PC-3 (cell line): Measurements from ENCODE around the gene RANBP3L. TPM values are rescaled to one million over a fixed set of nuclear protein-coding genes. Genes with fewer than 3 reads are reported as not detected.
A peak's percentile ranks its signal among the peaks of the same experiment; 100 is the strongest.

Experiments used
- ATAC-seq: fragments of 200-7000 bp; cut with Tn5 transposase; 2 replicates; pipeline ENCODE4 v1.9.1; 2020; ENCODE audit warnings: mild to moderate bottlenecking, moderate library complexity
- BruUV-seq: library from RNA; stranded (reverse); fragments of 400-500 nt; replicated peaks from 2 replicates; lab custom pipeline; 2021; lab: Mats Ljungman, UMichigan
- CTCF ChIA-PET: fragments of 300-600 bp; sonication (Branson Sonifier 250); formaldehyde crosslinking; loops from one replicate; lab custom pipeline; 2022; ENCODE audit warnings: antibody characterized with exemption; lab: Charles Lee
- POLR2A ChIA-PET: fragments of 300-600 bp; sonication (Branson Sonifier 250); formaldehyde crosslinking; loops from one replicate; lab custom pipeline; 2022; ENCODE audit warnings: antibody characterized with exemption; ENCODE audit not compliant: unreplicated experiment; lab: Charles Lee
- DNase-seq: peaks from one replicate; pipeline ENCODE4 v3.0.0-alpha.2; 2015
- H2AFZ ChIP-seq: fragments of 300-600 bp; sonication (generic); 2 replicates; pipeline ENCODE4 v1.6.0; 2016; ENCODE audit warnings: antibody characterized with exemption, low read length
- H3F3A ChIP-seq: fragments of 300-600 bp; sonication (generic); one replicate; pipeline ENCODE4 v1.6.0; 2017; ENCODE audit warnings: antibody characterized with exemption, low read length, control low read depth, mild to moderate bottlenecking; ENCODE audit not compliant: unreplicated experiment
- H3K27ac ChIP-seq: fragments of 300-600 bp; sonication (generic); 2 replicates; pipeline ENCODE4 v1.5.1; 2016; ENCODE audit warnings: mild to moderate bottlenecking, low read length
- H3K27me3 ChIP-seq: fragments of 300-600 bp; sonication (generic); 2 replicates; pipeline ENCODE4 v1.6.1; 2016; ENCODE audit warnings: low read length, mixed read lengths
- H3K36me3 ChIP-seq: fragments of 300-600 bp; sonication (generic); 2 replicates; pipeline ENCODE4 v1.6.1; 2016; ENCODE audit warnings: low read depth, mixed run types, low read length, mixed read lengths
- H3K4me1 ChIP-seq: fragments of 300-600 bp; sonication (generic); 2 replicates; pipeline ENCODE4 v1.5.1; 2016; ENCODE audit warnings: low read length; ENCODE audit not compliant: insufficient read depth
- H3K4me2 ChIP-seq: fragments of 300-600 bp; sonication (generic); 2 replicates; pipeline ENCODE4 v1.6.0; 2016; ENCODE audit warnings: low read length
- H3K4me3 ChIP-seq: fragments of 300-600 bp; sonication (generic); 2 replicates; pipeline ENCODE4 v1.5.1; 2016; ENCODE audit warnings: mild to moderate bottlenecking, low read length, mixed read lengths
- H3K79me2 ChIP-seq: fragments of 300-600 bp; sonication (generic); 2 replicates; pipeline ENCODE4 v1.6.1; 2017; ENCODE audit warnings: low read length, mixed read lengths
- H3K9ac ChIP-seq: fragments of 300-600 bp; sonication (generic); 2 replicates; pipeline ENCODE4 v1.6.0; 2016; ENCODE audit warnings: mild to moderate bottlenecking, low read length
- H3K9me2 ChIP-seq: fragments of 300-600 bp; sonication (generic); replicated peaks from 2 replicates; pipeline ENCODE4 v1.6.1; 2016; ENCODE audit warnings: mixed run types, low read length, mixed read lengths
- H3K9me3 ChIP-seq: fragments of 300-600 bp; sonication (generic); 2 replicates; pipeline ENCODE4 v1.6.1; 2016; ENCODE audit warnings: low read length, mixed read lengths
- H4K20me1 ChIP-seq: fragments of 300-600 bp; sonication (generic); 2 replicates; pipeline ENCODE4 v1.6.1; 2016; ENCODE audit warnings: low read length, mixed read lengths
- CTCF ChIP-seq: fragments of 300-600 bp; sonication (generic); conservative IDR thresholded peaks from 2 replicates; pipeline ENCODE4 v1.5.1; 2017; ENCODE audit warnings: antibody characterized with exemption, low read depth, mild to moderate bottlenecking, low read length
- EZH2 ChIP-seq: fragments of 300-600 bp; sonication (generic); IDR thresholded peaks from one replicate; pipeline ENCODE4 v1.6.1; 2017; ENCODE audit warnings: antibody characterized with exemption, mild to moderate bottlenecking, low read length; ENCODE audit not compliant: unreplicated experiment
- EZH2phosphoT487 ChIP-seq: fragments of 300-600 bp; sonication (generic); IDR thresholded peaks from 2 replicates; pipeline ENCODE4 v1.6.1; 2018; ENCODE audit warnings: mild to moderate bottlenecking, antibody characterized with exemption, low read length, borderline replicate concordance
- intact Hi-C: fragments of 100-400 bp; cut with micrococcal nuclease; formaldehyde crosslinking; loops from 2 replicates; pipeline ENCODE4 v1.9.0; 2023
- total RNA-seq: library from RNA; depleted of rRNA; stranded (reverse); fragments of >200 nt; gene quantifications from 2 replicates; pipeline ENCODE4 v1.2.3, GENCODE V29; 2014

RANBP3L gene
- total RNA-seq, 1 experiment from 2014 or later, result not detected

- TF ChIP-seq CTCF, result no peak
- no peak for TF ChIP-seq EZH2phosphoT487
- no peak for TF ChIP-seq EZH2
- Histone ChIP-seq H3K27me3 (no peaks in the 10 kb centered on the region), H3F3A (no peaks in the 10 kb centered on the region), H3K4me3 (no peak overlapping the region), H3K27ac (no peak overlapping the region), H3K9ac (no peak overlapping the region), H2AFZ (no peak overlapping the region), H3K4me1 (no peaks in the 10 kb centered on the region), H3K9me3 (no peaks in the 10 kb centered on the region), H3K36me3 (peaks cover 8% of the 10 kb centered on the region), H3K79me2 (no peaks in the 10 kb centered on the region), H3K4me2 (no peak overlapping the region), H4K20me1 (no peaks in the 10 kb centered on the region), H3K9me2 (no peaks in the 10 kb centered on the region)
- no TSS peak for BruUV-seq
- intact Hi-C loops, result no loop called here
- no peak for ATAC-seq
- CTCF ChIA-PET, result no interaction called here
- POLR2A ChIA-PET, result no interaction called here
- no peak for DNase-seq
Measured at GRCh38 chr5:36215910-36216309, 85.8 kb downstream of the RANBP3L start.

GRCh38 chr5:36214436-36214835, 87.3 kb downstream of the RANBP3L start:
- TF ChIP-seq CTCF (peak; percentile 41; the same call in 1 of the 2 replicates), EZH2 (no peak), EZH2phosphoT487 (no peak)
- Histone ChIP-seq H3K27ac (no peak overlapping the region), H4K20me1 (no peaks in the 10 kb centered on the region), H3K9ac (no peak overlapping the region), H3K27me3 (no peaks in the 10 kb centered on the region), H3K36me3 (peaks cover 2% of the 10 kb centered on the region), H3K79me2 (no peaks in the 10 kb centered on the region), H3F3A (no peaks in the 10 kb centered on the region), H3K4me3 (no peak overlapping the region), H3K9me2 (no peaks in the 10 kb centered on the region), H2AFZ (no peak overlapping the region), H3K4me1 (peaks cover 10% of the 10 kb centered on the region), H3K4me2 (no peak overlapping the region), H3K9me3 (no peaks in the 10 kb centered on the region)
- ChIA-PET CTCF (no interaction called here), POLR2A (interaction anchor here (0.6 kb wide), 1 partner anchor 127 kb away, joined by 3 read pairs; no protein-coding TSS in a partner anchor)
- intact Hi-C loops, result loop anchor here (1.0 kb wide), 1 partner anchor 91 kb away; no protein-coding TSS in a partner anchor
- no TSS peak for BruUV-seq
- DNase-seq, result peak; percentile 8
- peak; percentile 43 for ATAC-seq

- H3K4me1 ChIP-seq, result peaks cover 10% of the 10 kb centered on the region
- BruUV-seq, result no TSS peak
- no peak overlapping the region for H3K9ac ChIP-seq
- H3K4me3 ChIP-seq, result no peak overlapping the region
- TF ChIP-seq EZH2 (no peak), CTCF (no peak), EZH2phosphoT487 (no peak)
- no peaks in the 10 kb centered on the region for H3K9me3 ChIP-seq
- peak overlapping the region; percentile 39 for H3K27ac ChIP-seq
- DNase-seq, result peak; percentile 67
- H4K20me1 ChIP-seq, result no peaks in the 10 kb centered on the region
- H3F3A ChIP-seq, result no peaks in the 10 kb centered on the region
- H2AFZ ChIP-seq, result no peak overlapping the region
- H3K9me2 ChIP-seq, result no peaks in the 10 kb centered on the region
- no peaks in the 10 kb centered on the region for H3K27me3 ChIP-seq
- H3K79me2 ChIP-seq, result no peaks in the 10 kb centered on the region
- intact Hi-C loops, result no loop called here
- CTCF ChIA-PET, result no interaction called here
- peak overlapping the region; percentile 38 for H3K4me2 ChIP-seq
- POLR2A ChIA-PET, result interaction anchor here (0.7 kb wide), 1 partner anchor 90 kb away, joined by 4 read pairs; no protein-coding TSS in a partner anchor
- peaks cover 2% of the 10 kb centered on the region for H3K36me3 ChIP-seq
- peak; percentile 61 for ATAC-seq
Measured at GRCh38 chr5:36209664-36210063, 92.0 kb downstream of the RANBP3L start.
